Loucy (cell line): ENCODE data around the gene OR10A2.
"Not testable (repeated sequence)": the region's sequence is repeated elsewhere in the genome, so short reads cannot be mapped to it uniquely, and the experiment has no call there.

Source experiments
- H2AFZ ChIP-seq: fragments of 200-600 bp; sonication (generic); 2 replicates; pipeline ENCODE4 v1.6.0; 2016; ENCODE audit warnings: antibody characterized with exemption, mild to moderate bottlenecking, low read length, moderate library complexity
- H3F3A ChIP-seq: fragments of 200-600 bp; 2 replicates; pipeline ENCODE4 v1.6.0; 2016; ENCODE audit warnings: antibody characterized with exemption, low read depth, mild to moderate bottlenecking
- H3K27me3 ChIP-seq: fragments of 200-600 bp; sonication (generic); 2 replicates; pipeline ENCODE4 v1.6.1; 2014; ENCODE audit warnings: low read length, mild to moderate bottlenecking; ENCODE audit not compliant: insufficient read depth, poor library complexity, severe bottlenecking
- H3K36me3 ChIP-seq: fragments of 200-600 bp; sonication (generic); 2 replicates; pipeline ENCODE4 v1.6.1; 2016; ENCODE audit warnings: low read length; ENCODE audit not compliant: insufficient read depth
- H3K4me1 ChIP-seq: fragments of 200-600 bp; sonication (generic); 2 replicates; pipeline ENCODE4 v1.5.1; 2014; ENCODE audit warnings: low read length, mild to moderate bottlenecking; ENCODE audit not compliant: insufficient read depth, poor library complexity, severe bottlenecking
- H3K4me2 ChIP-seq: fragments of 200-600 bp; sonication (generic); 2 replicates; pipeline ENCODE4 v1.6.0; 2014; ENCODE audit warnings: antibody characterized with exemption, low read length, low read depth, mild to moderate bottlenecking; ENCODE audit not compliant: poor library complexity, severe bottlenecking
- H3K4me3 ChIP-seq: fragments of 200-600 bp; sonication (generic); 2 replicates; pipeline ENCODE4 v1.5.1; 2014; ENCODE audit warnings: low read length, mild to moderate bottlenecking, mixed read lengths; ENCODE audit not compliant: poor library complexity, severe bottlenecking
- H3K79me2 ChIP-seq: fragments of 200-600 bp; sonication (generic); 2 replicates; pipeline ENCODE4 v1.6.1; 2014; ENCODE audit warnings: low read length; ENCODE audit not compliant: insufficient read depth
- H3K9ac ChIP-seq: fragments of 200-600 bp; sonication (generic); 2 replicates; pipeline ENCODE4 v1.6.0; 2014; ENCODE audit warnings: mild to moderate bottlenecking, low read depth, low read length, moderate library complexity; ENCODE audit not compliant: poor library complexity, severe bottlenecking
- H3K9me2 ChIP-seq: fragments of 200-600 bp; sonication (generic); replicated peaks from 2 replicates; pipeline ENCODE4 v1.6.1; 2016; ENCODE audit warnings: low read depth, low read length, mixed read lengths
- H3K9me3 ChIP-seq: fragments of 200-600 bp; sonication (generic); 2 replicates; pipeline ENCODE4 v1.6.1; 2014; ENCODE audit warnings: mild to moderate bottlenecking, antibody characterized with exemption, low read length, low read depth; ENCODE audit not compliant: insufficient read depth
- H4K20me1 ChIP-seq: fragments of 200-600 bp; sonication (generic); 2 replicates; pipeline ENCODE4 v1.6.0; 2014; ENCODE audit warnings: antibody characterized with exemption, low read length, mild to moderate bottlenecking; ENCODE audit not compliant: insufficient read depth, poor library complexity, severe bottlenecking
- EZH2phosphoT487 ChIP-seq: fragments of 200-600 bp; IDR thresholded peaks from 2 replicates; pipeline ENCODE4 v1.6.1; 2018; ENCODE audit warnings: antibody characterized with exemption, mild to moderate bottlenecking, moderate library complexity, borderline replicate concordance
- TF ChIP-seq, protein P1 (sequence below): fragments of 200-600 bp; sonication (generic); conservative IDR thresholded peaks from 2 replicates; pipeline ENCODE4 v1.5.1; 2014; ENCODE audit warnings: mild to moderate bottlenecking, antibody characterized with exemption, low read length

OR10A2 gene

DNA sequence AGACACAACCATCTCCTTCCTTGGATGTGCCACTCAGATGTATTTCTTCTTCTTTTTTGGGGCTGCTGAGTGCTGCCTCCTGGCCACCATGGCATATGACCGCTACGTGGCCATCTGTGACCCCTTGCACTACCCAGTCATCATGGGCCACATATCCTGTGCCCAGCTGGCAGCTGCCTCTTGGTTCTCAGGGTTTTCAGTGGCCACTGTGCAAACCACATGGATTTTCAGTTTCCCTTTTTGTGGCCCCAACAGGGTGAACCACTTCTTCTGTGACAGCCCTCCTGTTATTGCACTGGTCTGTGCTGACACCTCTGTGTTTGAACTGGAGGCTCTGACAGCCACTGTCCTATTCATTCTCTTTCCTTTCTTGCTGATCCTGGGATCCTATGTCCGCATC, 14.1 kb downstream of the OR10A2 start:
- no peak for TF ChIP-seq EZH2phosphoT487
- Histone ChIP-seq H3K9me2 (no peaks in the 10 kb centered on the region), H3K4me2 (no peak overlapping the region), H3F3A (no peaks in the 10 kb centered on the region), H3K9ac (no peak overlapping the region), H4K20me1 (no peaks in the 10 kb centered on the region), H3K4me3 (no peak overlapping the region), H3K27me3 (no peaks in the 10 kb centered on the region), H2AFZ (no peak overlapping the region), H3K79me2 (no peaks in the 10 kb centered on the region), H3K4me1 (no peaks in the 10 kb centered on the region), H3K36me3 (no peaks in the 10 kb centered on the region), H3K9me3 (no peaks in the 10 kb centered on the region)

DNA sequence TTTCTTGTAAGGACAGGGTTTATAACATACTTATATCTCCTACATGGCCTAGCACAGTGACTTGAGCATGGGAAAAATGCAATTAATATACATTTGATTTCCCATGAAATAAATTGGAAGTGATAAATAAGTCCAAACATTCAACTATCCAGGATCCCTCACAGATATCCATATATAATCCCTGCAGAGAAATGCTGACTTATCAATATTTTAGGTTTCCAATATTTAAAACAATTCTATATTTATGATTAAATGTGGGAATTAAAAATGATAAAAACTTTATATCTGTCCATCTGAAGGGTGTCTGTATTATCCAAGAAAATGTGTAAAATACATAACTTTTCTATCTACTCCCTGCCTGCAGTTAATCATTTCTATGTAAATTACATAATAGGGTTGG, 19.9 kb downstream of the OR10A2 start:
- Histone ChIP-seq H3K9me3 (no peaks in the 10 kb centered on the region), H3K9ac (no peak overlapping the region), H3K9me2 (no peaks in the 10 kb centered on the region), H2AFZ (no peak overlapping the region), H3K4me2 (no peak overlapping the region), H3K36me3 (no peaks in the 10 kb centered on the region), H4K20me1 (no peaks in the 10 kb centered on the region), H3K4me1 (no peaks in the 10 kb centered on the region), H3K79me2 (no peaks in the 10 kb centered on the region), H3K4me3 (no peak overlapping the region), H3F3A (no peaks in the 10 kb centered on the region), H3K27me3 (no peaks in the 10 kb centered on the region)
- TF ChIP-seq, protein P1, sequence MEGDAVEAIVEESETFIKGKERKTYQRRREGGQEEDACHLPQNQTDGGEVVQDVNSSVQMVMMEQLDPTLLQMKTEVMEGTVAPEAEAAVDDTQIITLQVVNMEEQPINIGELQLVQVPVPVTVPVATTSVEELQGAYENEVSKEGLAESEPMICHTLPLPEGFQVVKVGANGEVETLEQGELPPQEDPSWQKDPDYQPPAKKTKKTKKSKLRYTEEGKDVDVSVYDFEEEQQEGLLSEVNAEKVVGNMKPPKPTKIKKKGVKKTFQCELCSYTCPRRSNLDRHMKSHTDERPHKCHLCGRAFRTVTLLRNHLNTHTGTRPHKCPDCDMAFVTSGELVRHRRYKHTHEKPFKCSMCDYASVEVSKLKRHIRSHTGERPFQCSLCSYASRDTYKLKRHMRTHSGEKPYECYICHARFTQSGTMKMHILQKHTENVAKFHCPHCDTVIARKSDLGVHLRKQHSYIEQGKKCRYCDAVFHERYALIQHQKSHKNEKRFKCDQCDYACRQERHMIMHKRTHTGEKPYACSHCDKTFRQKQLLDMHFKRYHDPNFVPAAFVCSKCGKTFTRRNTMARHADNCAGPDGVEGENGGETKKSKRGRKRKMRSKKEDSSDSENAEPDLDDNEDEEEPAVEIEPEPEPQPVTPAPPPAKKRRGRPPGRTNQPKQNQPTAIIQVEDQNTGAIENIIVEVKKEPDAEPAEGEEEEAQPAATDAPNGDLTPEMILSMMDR = no peak
- TF ChIP-seq EZH2phosphoT487 = no peak

DNA sequence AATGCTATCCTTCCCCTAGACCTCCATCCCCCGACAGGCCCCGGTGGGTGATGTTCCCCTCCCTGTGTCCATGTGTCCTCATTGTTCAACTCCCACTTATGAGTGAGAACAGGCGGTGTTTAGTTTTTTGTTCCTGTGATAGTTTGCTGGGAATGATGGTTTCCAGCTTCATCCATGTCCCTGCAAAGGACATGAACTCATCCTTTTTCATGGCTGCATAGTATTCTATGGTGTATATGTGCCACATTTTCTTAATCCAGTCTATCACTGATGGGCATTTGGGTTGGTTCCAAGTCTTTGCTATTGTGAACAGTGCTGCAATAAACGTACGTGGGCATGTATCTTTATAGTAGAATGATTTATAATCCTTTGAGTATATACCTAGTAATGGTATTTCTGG, 24.9 kb downstream of the OR10A2 start:
- H2AFZ ChIP-seq, H3K27me3 ChIP-seq, H3K4me3 ChIP-seq, H3K9me3 ChIP-seq, H3K9ac ChIP-seq, H3K79me2 ChIP-seq, H3F3A ChIP-seq, H3K4me2 ChIP-seq, H3K9me2 ChIP-seq, H3K36me3 ChIP-seq, H4K20me1 ChIP-seq, H3K4me1 ChIP-seq: not testable (repeated sequence)

DNA sequence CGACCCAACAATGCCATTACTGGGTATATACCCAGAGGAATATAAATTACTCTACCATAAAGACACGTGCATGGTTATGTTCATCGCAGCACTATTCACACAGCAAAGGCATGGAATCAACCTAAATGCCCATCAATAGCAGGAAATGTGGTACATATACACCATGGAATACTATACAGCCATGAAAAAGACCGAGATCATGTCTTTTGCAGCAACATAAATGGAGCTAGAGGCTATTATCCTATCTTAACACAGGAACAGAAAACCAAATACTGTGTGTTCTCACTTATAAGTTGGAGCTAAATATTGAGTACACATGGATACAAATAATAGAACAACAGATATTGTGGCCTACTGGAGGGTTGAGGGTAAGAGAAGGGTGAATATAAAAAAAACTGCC, 26.0 kb downstream of the OR10A2 start:
- Histone ChIP-seq H3F3A (no peaks in the 10 kb centered on the region), H3K9me2 (no peaks in the 10 kb centered on the region)
- TF ChIP-seq, protein P1 = no peak
- no peak for TF ChIP-seq EZH2phosphoT487

More for the DNA sequence above, 26.0 kb downstream of the OR10A2 start:
- no peaks in the 10 kb centered on the region for H3K4me1 ChIP-seq
- no peaks in the 10 kb centered on the region for H4K20me1 ChIP-seq
- no peak overlapping the region for H3K4me3 ChIP-seq
- H2AFZ ChIP-seq = no peak overlapping the region
- H3K36me3 ChIP-seq = no peaks in the 10 kb centered on the region
- no peak overlapping the region for H3K4me2 ChIP-seq
- no peak overlapping the region for H3K9ac ChIP-seq
- H3K27me3 ChIP-seq = no peaks in the 10 kb centered on the region
- H3K79me2 ChIP-seq = no peaks in the 10 kb centered on the region
- H3K9me3 ChIP-seq = no peaks in the 10 kb centered on the region
